IMR-90 (cell line): Measurements from ENCODE around the gene HUNK.

ENCODE experiments used
- BHLHE40 ChIP-seq: fragments of 150-350 bp; IDR thresholded peaks from 2 replicates; pipeline ENCODE4 v1.6.1; 2016; ENCODE audit warnings: mild to moderate bottlenecking, low read depth, low read length
- CHD1 ChIP-seq: IDR thresholded peaks from 2 replicates; pipeline ENCODE4 v1.6.1; 2012; ENCODE audit warnings: low read depth, low read length, improper control_type of control experiment
- MAFK ChIP-seq: IDR thresholded peaks from 2 replicates; pipeline ENCODE4 v1.6.1; 2012; ENCODE audit warnings: low read depth, low read length, improper control_type of control experiment
- POLR2A ChIP-seq: IDR thresholded peaks from 2 replicates; pipeline ENCODE4 v1.6.1; 2012; ENCODE audit warnings: mild to moderate bottlenecking, low read depth, low read length
- RAD21 ChIP-seq: IDR thresholded peaks from 2 replicates; pipeline ENCODE4 v1.6.1; 2012; ENCODE audit warnings: low read length, improper control_type of control experiment
- TF ChIP-seq, protein P1 (sequence below): conservative IDR thresholded peaks from 2 replicates; pipeline ENCODE4 v1.5.1; 2012; ENCODE audit warnings: mild to moderate bottlenecking, low read depth, low read length, improper control_type of control experiment
- TF ChIP-seq, protein P2 (sequence below): fragments of 150-350 bp; IDR thresholded peaks from 2 replicates; pipeline ENCODE4 v1.6.1; 2017; ENCODE audit warnings: mild to moderate bottlenecking, antibody characterized with exemption, low read length, low read depth
- TF ChIP-seq, protein P3 (sequence below): fragments of 150-350 bp; IDR thresholded peaks from 2 replicates; pipeline ENCODE4 v1.6.1; 2016; ENCODE audit warnings: low read depth, mild to moderate bottlenecking, low read length, moderate library complexity, borderline replicate concordance

DNA sequence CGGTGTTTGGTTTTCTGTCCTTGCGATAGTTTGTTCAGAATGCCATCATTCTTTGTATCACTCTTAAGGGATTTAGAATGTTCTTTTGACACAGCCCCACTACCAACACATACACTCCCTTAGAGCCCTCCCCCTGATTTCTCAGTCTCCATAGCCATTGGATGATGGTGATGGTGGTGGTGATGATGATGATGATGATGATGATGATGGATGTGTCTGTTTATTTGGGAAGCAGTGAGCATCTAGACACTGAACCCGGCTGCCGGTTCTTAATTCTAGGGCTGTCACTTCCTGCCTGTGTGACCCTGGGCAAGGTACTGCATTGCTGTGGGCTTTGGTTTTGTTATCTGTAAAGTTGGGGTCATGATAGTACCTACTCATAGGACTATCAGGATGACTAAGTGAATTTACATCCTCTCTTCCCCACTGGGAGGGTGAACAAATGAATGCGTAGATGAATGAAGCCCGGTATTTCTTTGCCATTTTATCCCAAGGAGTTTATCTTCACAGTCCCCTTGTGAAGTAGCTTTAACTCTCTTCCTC is 100.7 kb downstream of the HUNK start:
- TF ChIP-seq, protein P1, sequence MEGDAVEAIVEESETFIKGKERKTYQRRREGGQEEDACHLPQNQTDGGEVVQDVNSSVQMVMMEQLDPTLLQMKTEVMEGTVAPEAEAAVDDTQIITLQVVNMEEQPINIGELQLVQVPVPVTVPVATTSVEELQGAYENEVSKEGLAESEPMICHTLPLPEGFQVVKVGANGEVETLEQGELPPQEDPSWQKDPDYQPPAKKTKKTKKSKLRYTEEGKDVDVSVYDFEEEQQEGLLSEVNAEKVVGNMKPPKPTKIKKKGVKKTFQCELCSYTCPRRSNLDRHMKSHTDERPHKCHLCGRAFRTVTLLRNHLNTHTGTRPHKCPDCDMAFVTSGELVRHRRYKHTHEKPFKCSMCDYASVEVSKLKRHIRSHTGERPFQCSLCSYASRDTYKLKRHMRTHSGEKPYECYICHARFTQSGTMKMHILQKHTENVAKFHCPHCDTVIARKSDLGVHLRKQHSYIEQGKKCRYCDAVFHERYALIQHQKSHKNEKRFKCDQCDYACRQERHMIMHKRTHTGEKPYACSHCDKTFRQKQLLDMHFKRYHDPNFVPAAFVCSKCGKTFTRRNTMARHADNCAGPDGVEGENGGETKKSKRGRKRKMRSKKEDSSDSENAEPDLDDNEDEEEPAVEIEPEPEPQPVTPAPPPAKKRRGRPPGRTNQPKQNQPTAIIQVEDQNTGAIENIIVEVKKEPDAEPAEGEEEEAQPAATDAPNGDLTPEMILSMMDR, result no peak
- TF ChIP-seq POLR2A (no peak), RAD21 (no peak), BHLHE40 (no peak), CHD1 (no peak), MAFK (no peak)
- TF ChIP-seq, protein P2, sequence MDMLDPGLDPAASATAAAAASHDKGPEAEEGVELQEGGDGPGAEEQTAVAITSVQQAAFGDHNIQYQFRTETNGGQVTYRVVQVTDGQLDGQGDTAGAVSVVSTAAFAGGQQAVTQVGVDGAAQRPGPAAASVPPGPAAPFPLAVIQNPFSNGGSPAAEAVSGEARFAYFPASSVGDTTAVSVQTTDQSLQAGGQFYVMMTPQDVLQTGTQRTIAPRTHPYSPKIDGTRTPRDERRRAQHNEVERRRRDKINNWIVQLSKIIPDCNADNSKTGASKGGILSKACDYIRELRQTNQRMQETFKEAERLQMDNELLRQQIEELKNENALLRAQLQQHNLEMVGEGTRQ, result no peak
- TF ChIP-seq, protein P3, sequence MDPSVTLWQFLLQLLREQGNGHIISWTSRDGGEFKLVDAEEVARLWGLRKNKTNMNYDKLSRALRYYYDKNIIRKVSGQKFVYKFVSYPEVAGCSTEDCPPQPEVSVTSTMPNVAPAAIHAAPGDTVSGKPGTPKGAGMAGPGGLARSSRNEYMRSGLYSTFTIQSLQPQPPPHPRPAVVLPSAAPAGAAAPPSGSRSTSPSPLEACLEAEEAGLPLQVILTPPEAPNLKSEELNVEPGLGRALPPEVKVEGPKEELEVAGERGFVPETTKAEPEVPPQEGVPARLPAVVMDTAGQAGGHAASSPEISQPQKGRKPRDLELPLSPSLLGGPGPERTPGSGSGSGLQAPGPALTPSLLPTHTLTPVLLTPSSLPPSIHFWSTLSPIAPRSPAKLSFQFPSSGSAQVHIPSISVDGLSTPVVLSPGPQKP, result no peak
